ENCODE results near the gene DCDC2. TPM values are rescaled to one million over a fixed set of nuclear protein-coding genes. Genes with fewer than 3 reads are reported as not detected.
A peak's percentile ranks its signal among the peaks of the same experiment; 100 is the strongest.

DCDC2 gene
- total RNA-seq, 1 donor from 2014 or later: 142 TPM

- peak; percentile 52 for TF ChIP-seq CTCF (conservative IDR thresholded peaks at IDR 0.05; ENCODE audit: low read depth, low read length)
- H3K4me3 ChIP-seq (ENCODE audit: low read depth, low read length): no peak overlapping the region
- no peak for DNase-seq (ENCODE audit: low read depth)
Measured at GRCh38 chr6:24257282-24257681, 100.6 kb downstream of the DCDC2 start.

- no peak for TF ChIP-seq CTCF (conservative IDR thresholded peaks at IDR 0.05; ENCODE audit: low read depth, low read length)
Measured at GRCh38 chr6:24255676-24256075, 102.2 kb downstream of the DCDC2 start.

GRCh38 chr6:24253360-24253759 is 104.5 kb downstream of the DCDC2 start:
- no peak for DNase-seq (ENCODE audit: low read depth)
- H3K4me3 ChIP-seq (ENCODE audit: low read depth, low read length): no peak overlapping the region
- no peak for TF ChIP-seq CTCF (conservative IDR thresholded peaks at IDR 0.05; ENCODE audit: low read depth, low read length)

More at GRCh38 chr6:24255676-24256075, 102.2 kb downstream of the DCDC2 start:
- no peak for DNase-seq (ENCODE audit: low read depth)
- H3K4me3 ChIP-seq (ENCODE audit: low read depth, low read length): no peak overlapping the region

- H3K4me3 ChIP-seq (ENCODE audit: low read depth, low read length): no peak overlapping the region
- TF ChIP-seq CTCF (conservative IDR thresholded peaks at IDR 0.05; ENCODE audit: low read depth, low read length): no peak
- no peak for DNase-seq (ENCODE audit: low read depth)
Measured at GRCh38 chr6:24252280-24252679, 105.6 kb downstream of the DCDC2 start.

GRCh38 chr6:24251339-24251738 is 106.5 kb downstream of the DCDC2 start:
- TF ChIP-seq CTCF (conservative IDR thresholded peaks at IDR 0.05; ENCODE audit: low read depth, low read length): no peak
- no peak overlapping the region for H3K4me3 ChIP-seq (ENCODE audit: low read depth, low read length)
- no peak for DNase-seq (ENCODE audit: low read depth)

GRCh38 chr6:24249926-24250325 is 107.9 kb downstream of the DCDC2 start:
- DNase-seq (ENCODE audit: low read depth): no peak
- no peak for TF ChIP-seq CTCF (conservative IDR thresholded peaks at IDR 0.05; ENCODE audit: low read depth, low read length)
- H3K4me3 ChIP-seq (ENCODE audit: low read depth, low read length): no peak overlapping the region

GRCh38 chr6:24245275-24245674 is 112.6 kb downstream of the DCDC2 start:
- no peak for TF ChIP-seq CTCF (conservative IDR thresholded peaks at IDR 0.05; ENCODE audit: low read depth, low read length)
- H3K4me3 ChIP-seq (ENCODE audit: low read depth, low read length): no peak overlapping the region
- DNase-seq (ENCODE audit: low read depth): peak; percentile 30

Measured in epithelial cell of proximal tubule (primary cell).